ENCODE results near the gene NFYC. TPM values are rescaled to one million over a fixed set of nuclear protein-coding genes. Genes with fewer than 3 reads are reported as not detected.
A peak's percentile ranks its signal among the peaks of the same experiment; 100 is the strongest.

The NFYC gene
- total and polyA plus RNA-seq, 2 experiments from 2014 or later, result 124 to 149 TPM

- no peak for DNase-seq (ENCODE audit: low read depth in 1 of 2, low spot score in 1 of 2)
- TF ChIP-seq CTCF (IDR thresholded peaks at IDR 0.05; ENCODE audit: low read depth, low read length), result no peak
- Histone ChIP-seq H3K27me3 (no peaks in the 10 kb centered on the region), H3K27ac (no peak overlapping the region), H3K4me1 (ENCODE audit: low read depth) (no peaks in the 10 kb centered on the region), H3K4me3 (no peak overlapping the region), H3K9me3 (ENCODE audit: low read depth) (no peaks in the 10 kb centered on the region), H3K36me3 (peaks cover 86% of the 10 kb centered on the region)
Measured at GRCh38 chr1:40764981-40765380, 73.5 kb downstream of the NFYC start.

- no peaks in the 10 kb centered on the region for H3K27me3 ChIP-seq
- no peak for DNase-seq (ENCODE audit: low read depth in 1 of 2, low spot score in 1 of 2)
- no peaks in the 10 kb centered on the region for H3K4me1 ChIP-seq (ENCODE audit: low read depth)
- H3K36me3 ChIP-seq, result peaks cover 82% of the 10 kb centered on the region
- H3K27ac ChIP-seq, result no peak overlapping the region
- TF ChIP-seq CTCF (IDR thresholded peaks at IDR 0.05; ENCODE audit: low read depth, low read length), result no peak
- H3K9me3 ChIP-seq (ENCODE audit: low read depth), result no peaks in the 10 kb centered on the region
- H3K4me3 ChIP-seq, result no peak overlapping the region
Measured at GRCh38 chr1:40766017-40766416, 74.5 kb downstream of the NFYC start.

GRCh38 chr1:40766560-40766959, 75.1 kb downstream of the NFYC start:
- no peak for TF ChIP-seq CTCF (IDR thresholded peaks at IDR 0.05; ENCODE audit: low read depth, low read length)
- Histone ChIP-seq H3K27ac (no peak overlapping the region), H3K4me3 (no peak overlapping the region), H3K9me3 (ENCODE audit: low read depth) (no peaks in the 10 kb centered on the region), H3K27me3 (no peaks in the 10 kb centered on the region), H3K36me3 (peaks cover 82% of the 10 kb centered on the region), H3K4me1 (ENCODE audit: low read depth) (no peaks in the 10 kb centered on the region)
- DNase-seq (ENCODE audit: low read depth in 1 of 2, low spot score in 1 of 2), result no peak

GRCh38 chr1:40768146-40768990, 76.9 kb downstream of the NFYC start:
- H3K36me3 ChIP-seq, result peaks cover 70% of the 10 kb centered on the region

GRCh38 chr1:40769815-40770214, 78.3 kb downstream of the NFYC start:
- H3K9me3 ChIP-seq (ENCODE audit: low read depth), result no peaks in the 10 kb centered on the region
- TF ChIP-seq CTCF (IDR thresholded peaks at IDR 0.05; ENCODE audit: low read depth, low read length), result peak; percentile 17
- peaks cover 56% of the 10 kb centered on the region for H3K36me3 ChIP-seq
- no peaks in the 10 kb centered on the region for H3K27me3 ChIP-seq
- no peaks in the 10 kb centered on the region for H3K4me1 ChIP-seq (ENCODE audit: low read depth)
- no peak for DNase-seq (ENCODE audit: low read depth in 1 of 2, low spot score in 1 of 2)
- H3K27ac ChIP-seq, result peak overlapping the region; percentile 9
- no peak overlapping the region for H3K4me3 ChIP-seq

More at GRCh38 chr1:40768146-40768990, 76.9 kb downstream of the NFYC start:
- DNase-seq (ENCODE audit: low read depth in 1 of 2, low spot score in 1 of 2), result no peak
- TF ChIP-seq CTCF (IDR thresholded peaks at IDR 0.05; ENCODE audit: low read depth, low read length), result no peak
- Histone ChIP-seq H3K27me3 (no peaks in the 10 kb centered on the region), H3K9me3 (ENCODE audit: low read depth) (no peaks in the 10 kb centered on the region), H3K27ac (no peak overlapping the region), H3K4me1 (ENCODE audit: low read depth) (no peaks in the 10 kb centered on the region), H3K4me3 (no peak overlapping the region)
